HG02870 (cell line): ENCODE measurements around the gene SAMD11.

Experiments used
- ATAC-seq: cut with Tn5 transposase; IDR thresholded peaks from one replicate; pipeline ENCODE4 v1.9.1; 2021; ENCODE audit warnings: mild to moderate bottlenecking, moderate library complexity; ENCODE audit not compliant: unreplicated experiment

The SAMD11 gene

GRCh38 chr1:961132-961669 lies 37.5 kb downstream of the SAMD11 start:
- ATAC-seq: no peak

- ATAC-seq: no peak
Observed at GRCh38 chr1:962381-963300, 38.9 kb downstream of the SAMD11 start.

- ATAC-seq: no peak
Observed at GRCh38 chr1:963301-963651, 39.6 kb downstream of the SAMD11 start.

DNA sequence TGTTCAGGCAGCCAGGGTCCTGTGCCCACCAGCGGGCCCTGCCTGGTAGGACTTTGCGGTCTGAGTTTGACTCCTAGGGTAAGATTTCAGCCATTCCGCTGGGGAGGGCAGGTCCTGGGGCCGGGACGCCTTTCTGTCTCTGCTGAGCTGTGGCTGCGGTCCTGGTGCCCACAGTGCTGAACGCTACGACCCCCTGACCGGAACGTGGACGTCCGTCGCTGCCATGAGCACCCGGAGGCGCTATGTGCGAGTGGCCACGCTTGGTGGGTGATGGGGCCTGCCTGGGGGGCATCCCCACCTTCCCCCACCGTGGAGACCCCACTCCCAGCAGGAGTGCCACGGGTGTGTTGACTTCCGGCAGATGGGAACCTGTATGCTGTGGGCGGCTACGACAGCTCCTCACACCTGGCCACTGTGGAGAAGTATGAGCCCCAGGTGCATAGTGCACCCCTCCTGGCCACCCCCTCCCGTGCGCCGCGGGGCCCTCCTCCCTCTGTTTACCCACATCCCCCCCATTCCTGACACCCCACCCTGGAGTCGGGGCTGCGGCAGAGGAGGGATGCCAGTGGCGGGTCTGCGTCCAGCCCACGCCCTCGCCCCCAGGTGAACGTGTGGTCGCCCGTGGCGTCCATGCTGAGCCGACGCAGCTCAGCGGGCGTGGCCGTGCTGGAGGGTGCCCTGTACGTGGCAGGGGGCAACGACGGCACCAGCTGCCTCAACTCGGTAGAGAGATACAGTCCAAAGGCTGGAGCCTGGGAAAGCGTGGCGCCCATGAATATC lies 40.2 kb downstream of the SAMD11 start:
- ATAC-seq: no peak

GRCh38 chr1:964691-965525 lies 41.2 kb downstream of the SAMD11 start:
- no peak for ATAC-seq

GRCh38 chr1:965526-966134 lies 41.9 kb downstream of the SAMD11 start:
- ATAC-seq: no peak

DNA sequence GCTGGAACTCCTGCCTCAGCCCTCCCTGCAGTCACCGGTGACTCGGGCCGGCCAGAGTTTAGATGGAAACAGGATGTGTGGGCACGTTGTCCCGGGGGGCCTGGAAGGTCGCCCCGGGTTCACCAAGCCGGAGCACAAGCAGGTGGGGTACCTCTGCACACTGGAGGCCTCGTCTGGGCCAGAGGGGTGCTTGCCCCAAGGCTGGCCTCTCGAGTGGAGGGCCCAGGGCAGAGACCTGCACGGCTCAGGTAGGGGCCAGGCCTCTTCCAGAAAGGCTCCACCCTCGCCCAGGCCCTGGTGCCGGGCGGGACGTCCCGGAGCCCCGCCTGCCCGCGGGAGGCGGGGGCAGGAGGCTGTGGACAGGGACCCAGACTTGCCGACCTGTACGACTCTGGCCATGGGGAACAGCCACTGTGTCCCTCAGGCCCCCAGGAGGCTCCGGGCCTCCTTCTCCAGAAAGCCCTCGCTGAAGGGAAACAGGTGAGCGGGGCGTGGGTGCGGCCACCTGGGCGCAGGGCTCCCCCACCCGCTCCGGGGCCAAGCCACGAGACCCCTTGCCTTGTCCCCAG lies 42.5 kb downstream of the SAMD11 start, which contains the start of gene PLEKHN1:
Gene PLEKHN1 (plus strand): TSS at position 348 of the 569 bp plus-strand sequence. CDS start 50 bp downstream, at position 398.
- ATAC-seq: no peak

DNA sequence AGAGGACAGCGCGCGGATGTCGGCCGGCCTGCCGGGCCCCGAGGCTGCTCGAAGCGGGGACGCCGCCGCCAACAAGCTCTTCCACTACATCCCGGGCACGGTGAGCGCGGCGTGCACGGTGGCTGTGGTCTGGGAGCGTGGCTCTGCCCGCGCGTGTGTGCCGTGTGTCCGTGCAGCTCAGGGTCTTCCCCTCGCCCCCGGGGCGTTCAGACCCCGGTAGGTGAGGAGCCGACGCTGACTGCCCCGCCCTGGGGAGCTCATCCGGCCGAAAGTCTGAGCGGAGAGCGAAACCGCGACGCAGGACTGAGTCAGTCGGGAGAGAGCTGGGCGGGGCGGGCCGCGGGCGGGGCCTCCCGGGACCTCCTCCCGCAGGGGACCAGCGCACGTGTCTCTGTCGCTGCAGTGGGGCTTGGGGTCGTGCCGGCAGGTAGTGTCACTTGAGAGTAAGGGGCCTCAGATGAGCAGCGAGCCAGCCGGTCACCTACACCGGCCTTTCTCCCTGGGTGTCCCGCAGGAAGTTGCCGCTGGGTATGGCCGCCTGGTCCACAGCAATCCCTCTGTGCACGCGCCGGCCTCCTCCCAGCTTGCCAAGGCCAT lies 43.1 kb downstream of the SAMD11 start:
- ATAC-seq: no peak

- ATAC-seq: no peak
Observed at GRCh38 chr1:967466-968343, 44.0 kb downstream of the SAMD11 start.

GRCh38 chr1:969260-969855 lies 45.6 kb downstream of the SAMD11 start:
- no peak for ATAC-seq

DNA sequence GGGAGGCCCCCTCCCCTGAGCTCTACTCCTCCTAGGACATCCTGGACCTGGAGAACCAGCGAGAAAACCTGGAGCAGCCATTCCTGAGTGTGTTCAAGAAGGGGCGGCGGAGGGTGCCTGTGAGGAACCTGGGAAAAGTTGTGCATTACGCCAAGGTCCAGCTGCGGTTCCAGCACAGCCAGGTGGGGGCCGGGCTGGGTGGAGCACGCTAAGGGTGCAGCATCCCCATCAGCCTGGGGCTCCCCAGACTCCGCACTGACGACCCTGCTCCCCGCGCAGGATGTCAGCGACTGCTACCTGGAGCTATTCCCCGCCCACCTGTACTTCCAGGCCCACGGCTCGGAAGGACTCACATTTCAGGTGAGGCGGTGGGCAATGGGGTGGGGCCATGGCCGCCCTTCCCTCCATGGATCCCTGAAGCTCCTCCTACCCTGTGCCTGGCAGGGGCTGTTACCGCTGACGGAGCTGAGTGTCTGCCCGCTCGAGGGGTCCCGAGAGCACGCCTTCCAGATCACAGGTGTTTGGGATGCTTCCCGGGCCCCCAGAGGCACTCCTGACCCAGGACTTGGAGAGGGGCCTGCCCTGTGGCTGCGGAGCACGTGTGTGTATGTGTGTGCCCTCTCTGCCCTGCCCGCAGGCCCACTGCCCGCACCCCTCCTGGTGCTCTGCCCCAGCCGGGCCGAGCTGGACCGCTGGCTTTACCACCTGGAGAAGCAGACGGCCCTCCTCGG lies 46.7 kb downstream of the SAMD11 start:
- ATAC-seq: no peak

- ATAC-seq: no peak
Observed at GRCh38 chr1:970973-971730, 47.4 kb downstream of the SAMD11 start.

DNA sequence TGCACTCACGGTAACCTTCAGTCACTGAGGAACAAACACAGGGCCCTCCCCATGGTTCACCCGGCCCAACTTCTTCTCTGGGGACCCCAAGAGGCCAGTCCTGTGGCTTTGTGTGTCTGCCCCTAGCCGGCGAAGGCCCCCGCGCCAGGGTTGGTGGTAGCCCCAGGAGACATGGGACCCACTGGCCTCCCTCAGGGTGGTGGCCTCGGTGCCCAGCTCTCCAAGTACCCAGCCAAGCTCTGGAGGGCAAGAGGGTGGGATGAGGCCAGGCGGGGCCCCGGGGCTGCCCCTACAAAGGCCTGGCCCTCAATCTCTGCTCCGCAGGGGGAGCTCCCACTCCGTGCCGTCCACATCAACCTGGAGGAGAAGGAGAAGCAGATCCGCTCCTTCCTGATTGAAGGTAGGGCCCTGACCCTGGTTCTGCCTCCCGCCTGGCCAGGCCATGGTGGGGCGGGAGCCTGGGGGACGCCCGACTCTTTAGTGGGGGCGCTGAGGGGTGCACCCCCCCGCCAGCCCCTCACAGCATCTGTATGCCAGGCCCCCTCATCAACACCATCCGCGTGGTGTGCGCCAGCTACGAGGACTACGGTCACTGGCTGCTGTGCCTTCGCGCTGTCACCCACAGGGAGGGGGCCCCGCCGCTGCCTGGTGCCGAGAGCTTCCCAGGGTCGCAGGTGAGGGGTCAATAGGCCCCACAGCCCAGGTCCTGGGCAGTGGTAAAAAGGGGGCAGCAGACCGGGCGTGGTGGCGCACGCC lies 48.2 kb downstream of the SAMD11 start:
- ATAC-seq: no peak

- ATAC-seq: no peak
Observed at GRCh38 chr1:972726-973458, 49.2 kb downstream of the SAMD11 start.

GRCh38 chr1:973459-974292 lies 50.0 kb downstream of the SAMD11 start:
- ATAC-seq: no peak
